K562 (cell line): ENCODE measurements around the gene SVIP. TPM values are rescaled to one million over a fixed set of nuclear protein-coding genes. Genes with fewer than 3 reads are reported as not detected.

ENCODE experiments used
- C11orf30 ChIP-seq: fragments of 450-650 bp; IDR thresholded peaks from 2 replicates; pipeline ENCODE4 v1.6.1; 2016; ENCODE audit warnings: low read depth, mild to moderate bottlenecking
- MCM3 ChIP-seq: fragments of 450-650 bp; IDR thresholded peaks from 2 replicates; pipeline ENCODE4 v1.6.1; 2016
- MYBL2 ChIP-seq, 2 experiments: fragments of 450-650 bp in 1 of 2; sonication (generic) in 1 of 2; formaldehyde crosslinking in 1 of 2; IDR thresholded peaks; 2 replicates each; pipeline versions ENCODE4 v1.6.1 to v1.8.1; 2017 to 2022; ENCODE audit warnings: borderline replicate concordance in 1 of 2, inconsistent platforms in 1 of 2, low read depth in 1 of 2, mild to moderate bottlenecking in 1 of 2, missing genetic modification reagents in 1 of 2, moderate library complexity in 1 of 2
- PHF20 ChIP-seq: fragments of 450-650 bp; IDR thresholded peaks from 2 replicates; pipeline ENCODE4 v1.6.1; 2018; ENCODE audit not compliant: partially characterized antibody
- POU5F1 ChIP-seq: fragments of 150-350 bp; IDR thresholded peaks from 2 replicates; pipeline ENCODE4 v1.6.1; 2014; ENCODE audit warnings: borderline replicate concordance, low read length, low read depth, mild to moderate bottlenecking; ENCODE audit not compliant: partially characterized antibody
- RERE ChIP-seq: sonication (generic); formaldehyde crosslinking; IDR thresholded peaks from 2 replicates; pipeline ENCODE4 v1.8.0; 2023; ENCODE audit warnings: missing genetic modification reagents, mild to moderate bottlenecking, borderline replicate concordance
- RFX1 ChIP-seq: fragments of 450-650 bp; IDR thresholded peaks from 2 replicates; pipeline ENCODE4 v1.6.1; 2016; ENCODE audit warnings: mild to moderate bottlenecking, moderate library complexity
- RNF2 ChIP-seq: sonication (generic); IDR thresholded peaks from 2 replicates; pipeline ENCODE4 v1.6.1; 2016
- SETDB1 ChIP-seq: IDR thresholded peaks from one replicate; pipeline ENCODE4 v1.6.1; 2012; ENCODE audit warnings: low read length, control low read depth, inconsistent platforms
- SPI1 ChIP-seq: IDR thresholded peaks from 2 replicates; pipeline ENCODE4 v1.6.1; 2011; ENCODE audit warnings: low read depth, low read length, control low read depth, borderline replicate concordance
- THRAP3 ChIP-seq: fragments of 450-650 bp; IDR thresholded peaks from 2 replicates; pipeline ENCODE4 v1.6.1; 2016; ENCODE audit warnings: mild to moderate bottlenecking, inconsistent platforms, borderline replicate concordance
- USF2 ChIP-seq: sonication (generic); formaldehyde crosslinking; IDR thresholded peaks from 2 replicates; pipeline ENCODE4 v1.5.0; 2020; ENCODE audit warnings: missing genetic modification reagents
- YY1 ChIP-seq, 3 experiments: IDR thresholded peaks; 2 replicates each; pipeline ENCODE4 v1.6.1; 2011; ENCODE audit warnings: low read length in 2 of 3, mild to moderate bottlenecking in 2 of 3, moderate library complexity in 2 of 3, borderline replicate concordance in 1 of 3, control low read depth in 1 of 3, low read depth in 1 of 3; ENCODE audit not compliant: insufficient read depth in 3 of 3, insufficient replicate concordance in 2 of 3, control insufficient read depth in 1 of 3, insufficient read length in 1 of 3; ENCODE audit errors: extremely low read depth in 1 of 3
- ZNF408 ChIP-seq: fragments of 250-450 bp; sonication (Bioruptor Pico); IDR thresholded peaks from 2 replicates; pipeline ENCODE4 v1.4.0; 2020; ENCODE audit warnings: low read depth, mild to moderate bottlenecking, moderate library complexity
- ZNF830 ChIP-seq: fragments of 250-450 bp; sonication (Bioruptor Pico); IDR thresholded peaks from 2 replicates; pipeline ENCODE4 v1.5.0; 2021; ENCODE audit warnings: mild to moderate bottlenecking
- polyA plus RNA-seq, 8 experiments: library from polyadenylated mRNA; depleted of rRNA in 4 of 8; stranded (reverse) in 5 of 8; unstranded in 3 of 8; fragments of >200 nt; fragmentation: Nextera tagmentation in 2 of 8; fragmentation: Illumina TruSeq in 1 of 8; extraction: Ambion mirVana in 2 of 8; extraction: Trizol in 1 of 8; gene quantifications; 2 replicates each; pipeline versions ENCODE4 v1.2.1 to v1.2.3, GENCODE V29; 2011 to 2014; ENCODE audit warnings: inconsistent platforms in 1 of 8, missing spikeins in 1 of 8
- total RNA-seq, 7 experiments: library from RNA; depleted of rRNA in 6 of 7; stranded (reverse); fragments of >200 nt in 6 of 7; fragmentation: Illumina TruSeq in 2 of 7; extraction: Trizol in 2 of 7; gene quantifications; 2 replicates each; pipeline versions ENCODE4 v1.2.1 to v1.2.3, GENCODE V29; 2011 to 2021; ENCODE audit warnings: low replicate concordance in 1 of 7
- TF ChIP-seq, protein P1 (sequence below): fragments of 450-650 bp; formaldehyde crosslinking; IDR thresholded peaks from 2 replicates; pipeline ENCODE4 v1.4.0; 2020; ENCODE audit warnings: mild to moderate bottlenecking, moderate library complexity
- TF ChIP-seq, protein P2 (sequence below): IDR thresholded peaks from 3 replicates; pipeline ENCODE4 v1.6.1; 2011; ENCODE audit warnings: borderline replicate concordance, mild to moderate bottlenecking; ENCODE audit not compliant: insufficient read length, insufficient read depth

The SVIP gene
- total and polyA plus RNA-seq, 9 of the 15 experiments (the other 6 are each of a cell fraction or from before 2014, with no cell fraction given), result 17.9 to 62.5 (median 47.5) TPM

DNA sequence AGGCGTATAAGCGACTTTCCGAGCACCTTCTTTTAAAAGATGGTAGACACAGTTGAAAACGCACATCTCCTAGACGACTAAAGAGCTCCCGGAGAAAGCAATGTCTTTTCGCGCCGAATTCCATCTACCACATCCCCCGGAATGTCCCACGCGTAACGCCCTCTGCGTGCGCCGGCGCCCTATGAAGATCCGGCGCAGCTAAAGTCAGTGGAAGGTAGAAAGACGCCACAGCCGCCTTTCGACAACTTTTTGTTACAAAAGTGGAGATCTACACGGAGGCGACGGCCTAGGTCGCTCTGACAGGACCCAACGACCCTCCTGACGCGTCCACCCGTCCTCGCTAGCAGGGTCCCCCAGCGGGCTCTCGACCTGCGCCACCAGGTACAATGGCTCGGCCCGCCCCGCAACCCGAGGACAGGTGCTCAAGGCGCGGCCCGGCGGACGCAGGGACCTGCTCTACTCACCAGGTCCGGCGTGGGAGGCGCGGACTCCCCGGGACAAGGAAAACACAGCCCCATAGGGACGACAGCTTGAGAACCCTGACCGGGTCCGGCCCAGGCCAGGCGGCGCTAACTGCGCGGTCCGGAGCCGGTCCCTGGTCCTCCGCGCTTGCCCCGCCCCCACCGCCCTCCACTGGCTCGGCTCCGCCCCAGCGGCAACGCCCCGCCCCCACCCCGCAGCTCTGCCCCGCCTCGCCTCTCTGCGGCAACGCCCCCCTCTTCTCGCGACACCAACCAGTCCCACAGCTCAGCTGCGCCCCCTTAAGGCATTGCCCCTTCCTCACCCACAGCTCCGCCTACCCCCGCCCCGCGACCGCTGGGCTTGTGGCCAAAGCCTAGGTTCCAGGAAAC lies at the start of gene SVIP (continued):
- TF ChIP-seq RERE, result no peak
- peak; percentile 49 for TF ChIP-seq RFX1
- no peak for TF ChIP-seq MCM3
- no peak for TF ChIP-seq ZNF830 (CRISPR knock-in tag)
- TF ChIP-seq C11orf30, result no peak
- no peak for TF ChIP-seq USF2
- TF ChIP-seq MYBL2 (IDR thresholded peaks at IDR 0.05; ENCODE audit: low read depth), result no peak
- no peak for TF ChIP-seq MYBL2 (CRISPR knock-in tag; IDR thresholded peaks at IDR 0.05; ENCODE audit: borderline replicate concordance)
- TF ChIP-seq RNF2, result peak; percentile 45; the same call in 1 of the 2 replicates
- TF ChIP-seq PHF20, result peak; percentile 45
- TF ChIP-seq, protein P1, sequence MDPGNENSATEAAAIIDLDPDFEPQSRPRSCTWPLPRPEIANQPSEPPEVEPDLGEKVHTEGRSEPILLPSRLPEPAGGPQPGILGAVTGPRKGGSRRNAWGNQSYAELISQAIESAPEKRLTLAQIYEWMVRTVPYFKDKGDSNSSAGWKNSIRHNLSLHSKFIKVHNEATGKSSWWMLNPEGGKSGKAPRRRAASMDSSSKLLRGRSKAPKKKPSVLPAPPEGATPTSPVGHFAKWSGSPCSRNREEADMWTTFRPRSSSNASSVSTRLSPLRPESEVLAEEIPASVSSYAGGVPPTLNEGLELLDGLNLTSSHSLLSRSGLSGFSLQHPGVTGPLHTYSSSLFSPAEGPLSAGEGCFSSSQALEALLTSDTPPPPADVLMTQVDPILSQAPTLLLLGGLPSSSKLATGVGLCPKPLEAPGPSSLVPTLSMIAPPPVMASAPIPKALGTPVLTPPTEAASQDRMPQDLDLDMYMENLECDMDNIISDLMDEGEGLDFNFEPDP, result no peak
- TF ChIP-seq YY1 (IDR thresholded peaks at IDR 0.05; ENCODE audit: borderline replicate concordance in 1 of 3, control insufficient read depth in 1 of 3, extremely low read depth in 1 of 3, insufficient read depth in 3 of 3, insufficient read length in 1 of 3, insufficient replicate concordance in 2 of 3, low read depth in 1 of 3, low read length in 2 of 3), result peak in 2 of 3 experiments; percentile 20 to 69
- TF ChIP-seq THRAP3, result no peak
- no peak for TF ChIP-seq POU5F1
- TF ChIP-seq ZNF408 (CRISPR knock-in tag), result no peak
- TF ChIP-seq, protein P2, sequence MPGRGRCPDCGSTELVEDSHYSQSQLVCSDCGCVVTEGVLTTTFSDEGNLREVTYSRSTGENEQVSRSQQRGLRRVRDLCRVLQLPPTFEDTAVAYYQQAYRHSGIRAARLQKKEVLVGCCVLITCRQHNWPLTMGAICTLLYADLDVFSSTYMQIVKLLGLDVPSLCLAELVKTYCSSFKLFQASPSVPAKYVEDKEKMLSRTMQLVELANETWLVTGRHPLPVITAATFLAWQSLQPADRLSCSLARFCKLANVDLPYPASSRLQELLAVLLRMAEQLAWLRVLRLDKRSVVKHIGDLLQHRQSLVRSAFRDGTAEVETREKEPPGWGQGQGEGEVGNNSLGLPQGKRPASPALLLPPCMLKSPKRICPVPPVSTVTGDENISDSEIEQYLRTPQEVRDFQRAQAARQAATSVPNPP, result no peak
- TF ChIP-seq SPI1, result 0 out of 2 replicates have a peak, but pooled peaks have one; percentile 13
- no peak for TF ChIP-seq SETDB1
